Femur (tissue), 1 donor: ENCODE measurements around the gene FAM83B.

Experiments
- DNase-seq: peaks from one replicate; pipeline ENCODE4 v3.0.0-alpha.2; 2017

The FAM83B gene

DNA sequence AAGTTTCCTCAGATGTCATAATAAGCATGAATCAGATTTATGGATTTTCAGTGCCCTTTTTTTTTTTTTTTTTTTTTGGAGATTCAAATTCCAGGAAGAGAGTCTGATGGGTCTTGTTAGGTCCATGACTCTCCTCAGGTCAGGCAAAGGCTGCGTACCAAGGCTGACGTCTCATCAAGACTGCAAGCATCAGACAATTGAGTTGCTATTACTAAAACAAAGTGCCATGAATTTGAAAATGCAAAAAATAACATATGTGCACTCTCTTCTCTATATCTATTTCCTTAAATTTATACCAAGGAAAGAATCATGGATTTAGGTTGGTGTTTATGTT is 134.7 kb downstream of the FAM83B start:
- DNase-seq = no peak

DNA sequence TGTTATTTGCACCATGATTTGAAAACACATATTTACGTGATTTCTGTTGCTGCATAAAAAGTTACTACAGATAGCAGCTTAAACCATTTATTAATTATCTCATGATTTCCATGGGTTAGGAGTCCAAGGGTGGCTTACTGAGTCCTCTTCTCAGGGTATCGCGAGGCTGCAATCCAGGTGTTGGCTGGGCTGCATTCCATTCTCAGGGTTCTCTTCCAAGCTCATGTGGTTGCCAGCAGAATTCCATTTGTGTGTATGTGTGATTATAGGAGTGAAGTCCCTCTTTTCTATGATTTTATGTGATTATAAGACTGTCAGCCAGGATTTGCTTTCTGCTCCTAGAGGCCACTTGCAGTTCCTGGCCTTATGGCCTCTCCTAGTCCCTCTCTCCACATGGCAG is 135.1 kb downstream of the FAM83B start:
- DNase-seq = no peak

DNA sequence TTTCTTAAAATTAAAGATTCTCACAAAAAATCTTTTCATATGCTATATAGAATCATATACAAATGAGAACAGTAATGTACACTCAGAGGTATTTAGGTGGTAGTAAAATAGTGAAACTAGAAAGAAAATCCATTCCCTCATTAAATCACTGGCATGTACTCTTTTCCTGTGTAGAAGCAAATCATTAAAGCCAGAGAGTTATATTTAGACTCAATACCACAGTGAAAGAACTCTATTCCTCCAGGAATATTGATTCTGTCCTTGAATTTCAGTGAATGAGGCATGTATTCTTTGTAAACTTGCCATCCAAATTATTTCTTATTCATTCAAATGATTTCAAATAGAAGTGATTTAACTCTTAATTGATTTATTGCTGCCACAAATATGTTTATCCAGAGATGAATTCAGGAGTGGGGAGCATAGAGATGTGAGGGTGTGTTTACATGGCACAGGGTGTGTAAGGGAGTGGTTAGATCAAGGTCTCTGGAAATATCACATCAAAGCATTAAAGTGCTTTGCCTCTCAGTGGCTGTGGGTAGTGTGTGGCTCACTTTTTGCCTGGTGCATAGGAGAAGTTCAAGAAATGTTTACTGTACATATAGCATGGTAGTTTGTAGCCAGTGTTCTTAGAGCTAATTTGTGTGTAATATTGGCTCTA is 141.2 kb downstream of the FAM83B start:
- DNase-seq = no peak

DNA sequence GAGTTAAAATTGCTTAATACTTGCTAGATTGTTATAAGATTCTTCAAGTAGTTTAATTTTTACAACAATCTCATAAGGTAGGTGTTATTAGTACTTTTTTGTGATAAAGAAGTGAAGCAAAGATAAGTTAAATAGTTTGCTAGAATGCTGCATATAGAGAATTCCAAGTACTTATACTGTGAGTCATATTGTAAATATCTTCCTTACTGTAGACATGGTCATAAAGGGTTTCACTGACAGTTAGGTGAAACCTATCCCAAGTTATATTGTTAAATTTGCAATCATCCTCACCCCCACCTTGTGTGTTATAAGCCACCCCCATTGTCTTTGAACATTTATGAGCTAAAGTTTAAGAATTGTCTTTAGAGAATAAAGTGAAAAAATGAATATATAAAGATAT is 142.0 kb downstream of the FAM83B start:
- DNase-seq = no peak

DNA sequence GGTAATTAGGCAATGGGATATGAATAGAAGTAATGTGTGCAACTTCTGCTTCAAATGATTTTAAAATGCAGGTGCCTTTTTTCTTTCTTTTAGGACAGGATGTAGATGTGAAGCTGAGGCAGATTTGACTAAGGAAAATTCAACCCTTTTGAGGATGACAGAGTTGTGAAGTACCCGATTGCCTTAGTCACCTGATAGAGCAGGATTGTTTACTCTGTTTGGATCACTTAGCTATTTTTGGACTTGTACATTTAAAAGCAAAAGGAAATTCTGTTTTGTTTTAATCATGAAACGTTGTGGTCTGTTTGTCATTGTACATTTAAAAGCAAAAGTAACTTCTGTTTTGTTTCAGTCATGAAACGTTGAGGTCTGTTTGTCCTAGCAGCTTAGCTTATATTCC is 143.4 kb downstream of the FAM83B start:
- no peak for DNase-seq
